GM23338 (cell line): ENCODE results near the gene CMIP. TPM values are rescaled to one million over a fixed set of nuclear protein-coding genes. Genes with fewer than 3 reads are reported as not detected.

ENCODE experiments used
- ATAC-seq: fragments of 200-7000 bp; cut with Tn5 transposase; 3 replicates; pipeline ENCODE4 v1.9.1; 2020
- DNase-seq: peaks from one replicate; pipeline ENCODE4 v3.0.0-alpha.2; 2015; ENCODE audit warnings: low spot score
- H2AFZ ChIP-seq: fragments of 200-600 bp; sonication (generic); 2 replicates; pipeline ENCODE4 v1.8.0; 2016; ENCODE audit warnings: antibody characterized with exemption, mild to moderate bottlenecking, moderate library complexity
- H3F3A ChIP-seq: fragments of 200-600 bp; sonication (generic); replicated peaks from 2 replicates; pipeline ENCODE4 v1.8.0; 2017; ENCODE audit warnings: antibody characterized with exemption, mixed run types, low read depth
- H3K27ac ChIP-seq: fragments of 200-600 bp; sonication (generic); 2 replicates; pipeline ENCODE4 v1.6.1; 2016; ENCODE audit warnings: low read depth
- H3K27me3 ChIP-seq: fragments of 200-600 bp; sonication (generic); 2 replicates; pipeline ENCODE4 v1.8.0; 2016; ENCODE audit warnings: mild to moderate bottlenecking, mixed run types, moderate library complexity; ENCODE audit not compliant: insufficient read depth
- H3K36me3 ChIP-seq: fragments of 200-600 bp; sonication (generic); 2 replicates; pipeline ENCODE4 v1.8.0; 2016; ENCODE audit warnings: mild to moderate bottlenecking; ENCODE audit not compliant: insufficient read depth
- H3K4me1 ChIP-seq: fragments of 200-600 bp; sonication (generic); 2 replicates; pipeline ENCODE4 v1.8.0; 2016; ENCODE audit warnings: mild to moderate bottlenecking, moderate library complexity; ENCODE audit not compliant: insufficient read depth
- H3K4me2 ChIP-seq: fragments of 200-600 bp; sonication (generic); 2 replicates; pipeline ENCODE4 v1.7.1; 2017; ENCODE audit warnings: mixed run types
- H3K4me3 ChIP-seq: fragments of 200-600 bp; sonication (generic); 2 replicates; pipeline ENCODE4 v1.6.1; 2016; ENCODE audit warnings: mixed run types
- H3K79me2 ChIP-seq: fragments of 200-600 bp; sonication (generic); replicated peaks from 2 replicates; pipeline ENCODE4 v1.8.0; 2017; ENCODE audit warnings: mild to moderate bottlenecking; ENCODE audit not compliant: insufficient read depth
- H3K9me2 ChIP-seq: fragments of 200-600 bp; sonication (generic); 2 replicates; pipeline ENCODE4 v1.8.0; 2017; ENCODE audit not compliant: insufficient read depth
- H4K20me1 ChIP-seq: fragments of 200-600 bp; sonication (generic); replicated peaks from 2 replicates; pipeline ENCODE4 v1.8.0; 2017; ENCODE audit warnings: mild to moderate bottlenecking; ENCODE audit not compliant: insufficient read depth
- H3K27ac Mint-ChIP-seq: 2 replicates; pipeline ENCODE4 v1.8.0; 2020; ENCODE audit warnings: inconsistent platforms, mild to moderate bottlenecking, moderate library complexity, mixed read lengths
- H3K27me3 Mint-ChIP-seq: 3 replicates; pipeline ENCODE4 v1.8.0; 2022; ENCODE audit warnings: low read depth, mild to moderate bottlenecking, moderate library complexity, mixed read lengths, inconsistent platforms; ENCODE audit not compliant: insufficient read depth, poor library complexity
- H3K36me3 Mint-ChIP-seq: 3 replicates; pipeline ENCODE4 v1.8.0; 2021; ENCODE audit warnings: low read depth, mild to moderate bottlenecking, inconsistent platforms, moderate library complexity, mixed read lengths
- H3K4me1 Mint-ChIP-seq: 3 replicates; pipeline ENCODE4 v1.8.0; 2020; ENCODE audit warnings: mild to moderate bottlenecking, inconsistent platforms, mixed read lengths
- H3K4me3 Mint-ChIP-seq: 3 replicates; pipeline ENCODE4 v1.8.0; 2021; ENCODE audit warnings: moderate library complexity, mild to moderate bottlenecking, inconsistent platforms, mixed read lengths
- H3K9me3 Mint-ChIP-seq: 3 replicates; pipeline ENCODE4 v1.8.0; 2020; ENCODE audit warnings: moderate library complexity, mild to moderate bottlenecking, inconsistent platforms, mixed read lengths
- CREB1 ChIP-seq: fragments of 250-450 bp; sonication (Bioruptor Pico); IDR thresholded peaks from 2 replicates; pipeline ENCODE4 v1.5.0; 2020; ENCODE audit warnings: low read depth, mild to moderate bottlenecking, moderate library complexity
- EZH2 ChIP-seq: fragments of 200-600 bp; sonication (generic); IDR thresholded peaks from one replicate; pipeline ENCODE4 v1.8.0; 2017; ENCODE audit warnings: antibody characterized with exemption, mild to moderate bottlenecking, low read depth; ENCODE audit not compliant: unreplicated experiment
- EZH2phosphoT487 ChIP-seq: fragments of 200-600 bp; sonication (generic); IDR thresholded peaks from one replicate; pipeline ENCODE4 v1.8.1; 2018; ENCODE audit warnings: antibody characterized with exemption; ENCODE audit not compliant: unreplicated experiment
- NANOG ChIP-seq: IDR thresholded peaks from 2 replicates; pipeline ENCODE4 v1.6.1; 2016; ENCODE audit warnings: antibody characterized with exemption, borderline replicate concordance
- REST ChIP-seq: IDR thresholded peaks from one replicate; pipeline ENCODE4 v1.6.1; 2018; ENCODE audit warnings: antibody characterized with exemption; ENCODE audit not compliant: unreplicated experiment
- ZNF114 ChIP-seq: fragments of 250-450 bp; sonication (Bioruptor Pico); IDR thresholded peaks from 2 replicates; pipeline ENCODE4 v1.5.0; 2020; ENCODE audit warnings: mild to moderate bottlenecking, moderate library complexity
- ZNF331 ChIP-seq: fragments of 250-450 bp; sonication (Bioruptor Pico); IDR thresholded peaks from 2 replicates; pipeline ENCODE4 v1.5.0; 2020; ENCODE audit warnings: low read depth, mild to moderate bottlenecking, moderate library complexity
- polyA plus RNA-seq: library from polyadenylated mRNA; unstranded; fragments of >200 nt; fragmentation: Nextera tagmentation; extraction: Ambion mirVana; gene quantifications from 2 replicates; pipeline ENCODE4 v1.2.1, GENCODE V29; 2016
- total RNA-seq: library from RNA; depleted of rRNA; stranded (reverse); fragments of >200 nt; shearing (Covaris generic); gene quantifications from 2 replicates; pipeline ENCODE4 v1.2.3, GENCODE V29; 2014
- TF ChIP-seq, protein P1 (sequence below): IDR thresholded peaks from 2 replicates; pipeline ENCODE4 v1.6.1; 2016; ENCODE audit warnings: antibody characterized with exemption
- TF ChIP-seq, protein P2 (sequence below), 2 experiments: fragments of 200-600 bp in 1 of 2; sonication (generic) in 1 of 2; conservative IDR thresholded peaks; 2 replicates each; pipeline versions ENCODE4 v1.5.1 to v1.6.1; 2016 to 2017; ENCODE audit warnings: antibody characterized with exemption in 2 of 2, low read depth in 2 of 2, mild to moderate bottlenecking in 2 of 2, moderate library complexity in 1 of 2

The CMIP gene
- total and polyA plus RNA-seq, 2 experiments from 2014 or later = 9.5 to 62.3 TPM

DNA sequence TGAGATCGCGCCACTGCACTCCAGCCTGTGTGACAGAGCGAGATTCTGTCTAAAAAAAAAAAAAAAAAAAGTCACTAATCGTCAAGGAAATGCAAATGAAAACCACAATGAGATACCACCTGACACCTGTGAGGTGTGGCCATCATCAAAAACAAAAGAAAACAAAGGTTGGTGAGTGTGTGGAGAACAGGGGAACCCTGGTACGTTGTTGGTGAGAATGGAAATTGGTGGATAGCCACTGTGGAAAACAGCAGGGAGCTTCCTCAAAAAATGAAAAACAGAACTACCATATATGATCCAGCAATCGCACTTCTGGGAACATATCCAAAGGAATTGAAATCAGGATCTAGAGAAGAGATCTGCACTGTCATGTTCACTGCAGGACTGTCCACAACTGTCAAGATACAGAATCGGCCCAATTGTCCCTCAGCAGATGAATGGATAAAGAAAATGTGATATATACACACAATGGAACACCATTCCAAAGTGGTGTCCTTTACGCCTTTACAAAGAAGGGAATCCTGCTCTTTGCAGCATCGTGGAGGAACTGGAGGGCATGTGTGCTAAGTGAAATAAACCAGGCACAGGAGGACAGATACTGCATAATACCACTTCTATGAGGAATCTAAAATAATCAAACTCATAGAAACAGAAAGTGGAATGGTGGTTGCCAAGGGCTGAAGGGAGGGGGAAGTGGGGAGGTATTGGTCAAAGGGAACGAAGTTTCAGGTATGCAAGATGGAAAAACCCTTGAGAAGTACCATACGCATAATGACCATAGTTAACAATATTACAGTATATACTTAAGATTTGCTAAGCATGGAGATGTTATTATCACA, 271.0 kb downstream of the CMIP start:
- H3K4me1 ChIP-seq = peaks cover 49% of the 10 kb centered on the region
- no peaks in the 10 kb centered on the region for H3K36me3 ChIP-seq
- H3K4me1 Mint-ChIP-seq = peaks cover 59% of the 10 kb centered on the region
- H3K27ac ChIP-seq = no peak overlapping the region
- no peak for ATAC-seq
- H3K27me3 Mint-ChIP-seq = peaks cover 22% of the 10 kb centered on the region
- peaks cover 7% of the 10 kb centered on the region; the same call in 1 of the 2 replicates for H3F3A ChIP-seq
- H3K36me3 Mint-ChIP-seq = no peaks in the 10 kb centered on the region
- H3K4me2 ChIP-seq = peak overlapping the region; percentile 44; the same call in 1 of the 2 replicates
- no peak overlapping the region for H3K27ac Mint-ChIP-seq
- no peak overlapping the region for H3K4me3 Mint-ChIP-seq
- no peaks in the 10 kb centered on the region for H3K27me3 ChIP-seq
- H4K20me1 ChIP-seq = no peaks in the 10 kb centered on the region
- DNase-seq = no peak
- H2AFZ ChIP-seq = no peak overlapping the region
- no peak overlapping the region for H3K4me3 ChIP-seq
- H3K9me3 Mint-ChIP-seq = no peaks in the 10 kb centered on the region
- no peaks in the 10 kb centered on the region for H3K79me2 ChIP-seq
- no peaks in the 10 kb centered on the region for H3K9me2 ChIP-seq
- TF ChIP-seq NANOG (no peak), EZH2phosphoT487 (no peak), ZNF114 (no peak), CREB1 (CRISPR knock-in tag) (no peak)

- Histone ChIP-seq H3K4me3 (no peak overlapping the region), H3K79me2 (no peaks in the 10 kb centered on the region), H3K4me2 (peak overlapping the region; percentile 15; the same call in 1 of the 2 replicates), H3K36me3 (no peaks in the 10 kb centered on the region), H3K27me3 (no peaks in the 10 kb centered on the region), H2AFZ (no peak overlapping the region), H3K4me1 (peaks cover 39% of the 10 kb centered on the region), H3F3A (peaks cover 7% of the 10 kb centered on the region; the same call in 1 of the 2 replicates), H4K20me1 (no peaks in the 10 kb centered on the region), H3K27ac (no peak overlapping the region), H3K9me2 (no peaks in the 10 kb centered on the region)
- DNase-seq (no peak), ATAC-seq (no peak)
- Mint-ChIP-seq H3K27ac (peak overlapping the region; percentile 43; the same call in 1 of the 2 replicates), H3K4me1 (peaks cover 48% of the 10 kb centered on the region), H3K4me3 (peak overlapping the region; percentile 7; the same call in 1 of the 3 replicates), H3K9me3 (peaks cover 3% of the 10 kb centered on the region; the same call in 1 of the 3 replicates), H3K27me3 (peaks cover 16% of the 10 kb centered on the region), H3K36me3 (no peaks in the 10 kb centered on the region)
- TF ChIP-seq, protein P1, sequence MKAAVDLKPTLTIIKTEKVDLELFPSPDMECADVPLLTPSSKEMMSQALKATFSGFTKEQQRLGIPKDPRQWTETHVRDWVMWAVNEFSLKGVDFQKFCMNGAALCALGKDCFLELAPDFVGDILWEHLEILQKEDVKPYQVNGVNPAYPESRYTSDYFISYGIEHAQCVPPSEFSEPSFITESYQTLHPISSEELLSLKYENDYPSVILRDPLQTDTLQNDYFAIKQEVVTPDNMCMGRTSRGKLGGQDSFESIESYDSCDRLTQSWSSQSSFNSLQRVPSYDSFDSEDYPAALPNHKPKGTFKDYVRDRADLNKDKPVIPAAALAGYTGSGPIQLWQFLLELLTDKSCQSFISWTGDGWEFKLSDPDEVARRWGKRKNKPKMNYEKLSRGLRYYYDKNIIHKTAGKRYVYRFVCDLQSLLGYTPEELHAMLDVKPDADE = no peak
- TF ChIP-seq ZNF114 = no peak
- no peak for TF ChIP-seq EZH2phosphoT487
- no peak for TF ChIP-seq ZNF331
- TF ChIP-seq EZH2 = no peak
- TF ChIP-seq, protein P2, sequence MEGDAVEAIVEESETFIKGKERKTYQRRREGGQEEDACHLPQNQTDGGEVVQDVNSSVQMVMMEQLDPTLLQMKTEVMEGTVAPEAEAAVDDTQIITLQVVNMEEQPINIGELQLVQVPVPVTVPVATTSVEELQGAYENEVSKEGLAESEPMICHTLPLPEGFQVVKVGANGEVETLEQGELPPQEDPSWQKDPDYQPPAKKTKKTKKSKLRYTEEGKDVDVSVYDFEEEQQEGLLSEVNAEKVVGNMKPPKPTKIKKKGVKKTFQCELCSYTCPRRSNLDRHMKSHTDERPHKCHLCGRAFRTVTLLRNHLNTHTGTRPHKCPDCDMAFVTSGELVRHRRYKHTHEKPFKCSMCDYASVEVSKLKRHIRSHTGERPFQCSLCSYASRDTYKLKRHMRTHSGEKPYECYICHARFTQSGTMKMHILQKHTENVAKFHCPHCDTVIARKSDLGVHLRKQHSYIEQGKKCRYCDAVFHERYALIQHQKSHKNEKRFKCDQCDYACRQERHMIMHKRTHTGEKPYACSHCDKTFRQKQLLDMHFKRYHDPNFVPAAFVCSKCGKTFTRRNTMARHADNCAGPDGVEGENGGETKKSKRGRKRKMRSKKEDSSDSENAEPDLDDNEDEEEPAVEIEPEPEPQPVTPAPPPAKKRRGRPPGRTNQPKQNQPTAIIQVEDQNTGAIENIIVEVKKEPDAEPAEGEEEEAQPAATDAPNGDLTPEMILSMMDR (conservative IDR thresholded peaks at IDR 0.05; ENCODE audit: low read depth in 2 of 2) = no peak
- no peak for TF ChIP-seq NANOG
- TF ChIP-seq REST = no peak
- TF ChIP-seq CREB1 (CRISPR knock-in tag) = no peak
Observed at GRCh38 chr16:81716478-81717225, 272.0 kb downstream of the CMIP start.
